A549 (cell line): ENCODE measurements around the gene CD99L2. TPM values are rescaled to one million over a fixed set of nuclear protein-coding genes. Genes with fewer than 3 reads are reported as not detected.
A peak's percentile ranks its signal among the peaks of the same experiment; 100 is the strongest.
"Not testable (repeated sequence)": the region's sequence is repeated elsewhere in the genome, so short reads cannot be mapped to it uniquely, and the experiment has no call there.

Experiments
- ATAC-seq, 2 experiments: fragments of 200-7000 bp in 1 of 2; fragments of >200 bp in 1 of 2; cut with Nextera tagmentation in 1 of 2; cut with Tn5 transposase in 1 of 2; 3 replicates each; pipeline versions ENCODE4 v1.8.0 to v1.9.1; 2018 to 2020; ENCODE audit warnings: mild to moderate bottlenecking in 1 of 2, moderate library complexity in 1 of 2
- CTCF ChIA-PET: fragments of 300-600 bp; sonication (Branson Sonifier 250); formaldehyde crosslinking; extraction: SDS; loops from one replicate; lab custom pipeline; 2021; ENCODE audit warnings: antibody characterized with exemption, inconsistent platforms; lab: Yijun Ruan, JAX
- POLR2A ChIA-PET: fragments of 350-600 bp; formaldehyde crosslinking; extraction: SDS; loops from one replicate; lab custom pipeline; 2021; ENCODE audit warnings: antibody characterized with exemption, inconsistent platforms; lab: Yijun Ruan, JAX
- DNase-seq, 2 experiments: peaks; one replicate each; pipeline versions ENCODE4 v3.0.0 to v3.0.0-alpha.2; 2011 to 2016; ENCODE audit warnings: low read depth in 1 of 2, low spot score in 1 of 2
- FAIRE-seq: peaks from 2 replicates; lab custom pipeline; 2011; peaks lifted over from hg19 to GRCh38; lab: Jason Lieb, UNC
- H3K27ac ChIP-seq, 2 experiments: fragments of >200 bp; sonication (Bioruptor Twin); formaldehyde crosslinking; 3 replicates each; pipeline ENCODE4 v1.5.1; 2016 to 2017
- H3K4me1 ChIP-seq: fragments of >200 bp; sonication (Bioruptor Twin); formaldehyde crosslinking; 3 replicates; pipeline ENCODE4 v1.6.1; 2016
- H3K4me2 ChIP-seq: fragments of >200 bp; sonication (Bioruptor Twin); formaldehyde crosslinking; 3 replicates; pipeline ENCODE4 v1.6.1; 2016
- H3K4me3 ChIP-seq: fragments of >200 bp; sonication (Bioruptor Twin); formaldehyde crosslinking; 3 replicates; pipeline ENCODE4 v1.5.1; 2016
- H3K9me3 ChIP-seq: fragments of >200 bp; sonication (Bioruptor Twin); formaldehyde crosslinking; 3 replicates; pipeline ENCODE4 v1.6.1; 2016
- CBX8 ChIP-seq: fragments of 200-600 bp; sonication (generic); IDR thresholded peaks from 2 replicates; pipeline ENCODE4 v1.6.1; 2016
- CTCF ChIP-seq: fragments of >200 bp; sonication (Bioruptor Twin); formaldehyde crosslinking; IDR thresholded peaks from 3 replicates; pipeline ENCODE4 v1.5.1; 2016
- EHMT2 ChIP-seq: fragments of 200-600 bp; sonication (generic); IDR thresholded peaks from 2 replicates; pipeline ENCODE4 v1.6.1; 2016; ENCODE audit warnings: antibody characterized with exemption, low read depth, mild to moderate bottlenecking, moderate library complexity
- ELK1 ChIP-seq: fragments of 150-350 bp; IDR thresholded peaks from 2 replicates; pipeline ENCODE4 v1.6.1; 2014; ENCODE audit warnings: low read depth, mild to moderate bottlenecking, low read length
- HDAC2 ChIP-seq: fragments of 200-600 bp; sonication (generic); IDR thresholded peaks from 2 replicates; pipeline ENCODE4 v1.6.1; 2016
- HES2 ChIP-seq: fragments of >200 bp; sonication (Bioruptor Twin); formaldehyde crosslinking; IDR thresholded peaks from 2 replicates; pipeline ENCODE4 v1.6.1; 2016
- HOXA7 ChIP-seq: fragments of 250-450 bp; sonication (Bioruptor Pico); IDR thresholded peaks from 2 replicates; pipeline ENCODE4 v1.5.0; 2020; ENCODE audit warnings: mild to moderate bottlenecking, moderate library complexity
- HOXB13 ChIP-seq: fragments of 250-450 bp; sonication (Bioruptor Pico); IDR thresholded peaks from 2 replicates; pipeline ENCODE4 v1.5.0; 2020; ENCODE audit warnings: low read depth, mild to moderate bottlenecking, moderate library complexity
- JUNB ChIP-seq: fragments of >200 bp; sonication (Bioruptor Twin); formaldehyde crosslinking; IDR thresholded peaks from 2 replicates; pipeline ENCODE4 v1.6.1; 2016
- KDM1A ChIP-seq: fragments of 200-600 bp; sonication (generic); IDR thresholded peaks from 2 replicates; pipeline ENCODE4 v1.6.1; 2016; ENCODE audit warnings: low read depth, mild to moderate bottlenecking
- POLR2A ChIP-seq: IDR thresholded peaks from 2 replicates; pipeline ENCODE4 v1.6.1; 2012; ENCODE audit warnings: mild to moderate bottlenecking, low read length
- POLR2AphosphoS2 ChIP-seq: conservative IDR thresholded peaks from 2 replicates; pipeline ENCODE4 v1.6.1; 2012; ENCODE audit warnings: low read length, improper control_type of control experiment, inconsistent platforms
- RCOR1 ChIP-seq: fragments of 150-350 bp; IDR thresholded peaks from 2 replicates; pipeline ENCODE4 v1.6.1; 2014; ENCODE audit warnings: antibody characterized with exemption, low read length, low read depth
- RFX5 ChIP-seq: fragments of 450-650 bp; IDR thresholded peaks from 2 replicates; pipeline ENCODE4 v1.7.1; 2014; ENCODE audit warnings: antibody characterized with exemption, mild to moderate bottlenecking, moderate library complexity
- SREBF2 ChIP-seq: fragments of 450-650 bp; IDR thresholded peaks from 2 replicates; pipeline ENCODE4 v1.6.1; 2014; ENCODE audit warnings: mild to moderate bottlenecking, moderate library complexity
- TP53 ChIP-seq: fragments of 250-450 bp; sonication (Bioruptor Pico); IDR thresholded peaks from 2 replicates; pipeline ENCODE4 v1.5.0; 2021; ENCODE audit warnings: mild to moderate bottlenecking, moderate library complexity
- whole genome bisulfite sequencing: methylation state at CpG from one replicate; pipeline ENCODE4 v1.1.6; 2017; ENCODE audit errors: missing lambda C conversion rate; 5-methylcytosine and 5-hydroxymethylcytosine counted together
- polyA plus RNA-seq, 4 experiments: library from polyadenylated mRNA; depleted of rRNA in 3 of 4; stranded (reverse); fragments of >200 nt; fragmentation: RNase III in 1 of 4; extraction: RNeasy Plus Mini Kit Qiagen cat#74134 plus additional on column Dnase treatment in 1 of 4; gene quantifications; 2 replicates in 3 of 4; 3 replicates in 1 of 4; pipeline ENCODE4 v1.2.3, GENCODE V29; 2011 to 2017
- TF ChIP-seq, protein P1 (sequence below): fragments of 250-450 bp; sonication (Bioruptor Pico); IDR thresholded peaks from 2 replicates; pipeline ENCODE4 v1.5.0; 2020; ENCODE audit warnings: low read depth, mild to moderate bottlenecking, moderate library complexity
- TF ChIP-seq, protein P2 (sequence below): fragments of 200-600 bp; sonication (generic); IDR thresholded peaks from 2 replicates; pipeline ENCODE4 v1.6.1; 2016; ENCODE audit warnings: antibody characterized with exemption, mild to moderate bottlenecking, moderate library complexity

The CD99L2 gene
- polyA plus RNA-seq, 2 of the 4 experiments (the other 2 are of a cell fraction): 50.5 to 66.5 TPM

DNA sequence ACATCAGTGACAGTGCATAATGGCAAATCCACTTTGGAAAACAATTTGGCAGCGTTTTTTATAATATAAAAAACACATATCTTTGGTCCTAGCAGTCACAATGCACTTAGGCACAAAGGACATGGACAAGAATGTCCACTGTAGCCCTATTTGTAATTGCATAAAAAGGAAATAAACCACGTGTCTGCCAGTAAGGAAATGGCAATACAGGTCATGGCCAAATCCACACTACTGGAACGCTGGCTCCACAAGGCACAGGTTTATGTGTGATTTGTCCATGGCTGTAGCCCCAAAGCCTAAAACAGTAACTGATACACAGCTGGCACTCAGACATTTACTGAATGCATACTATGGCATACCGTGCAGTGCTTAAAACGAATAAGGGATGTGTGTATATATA is 69.7 kb downstream of the CD99L2 start:
- ATAC-seq (no peak), DNase-seq (no peak)
- Histone ChIP-seq H3K4me2 (no peak overlapping the region), H3K4me3 (no peak overlapping the region), H3K4me1 (no peaks in the 10 kb centered on the region)
- WGBS: 90% methylated on average over 5 of the region's 5 CpGs
- TF ChIP-seq ELK1: no peak
- TF ChIP-seq, protein P1, sequence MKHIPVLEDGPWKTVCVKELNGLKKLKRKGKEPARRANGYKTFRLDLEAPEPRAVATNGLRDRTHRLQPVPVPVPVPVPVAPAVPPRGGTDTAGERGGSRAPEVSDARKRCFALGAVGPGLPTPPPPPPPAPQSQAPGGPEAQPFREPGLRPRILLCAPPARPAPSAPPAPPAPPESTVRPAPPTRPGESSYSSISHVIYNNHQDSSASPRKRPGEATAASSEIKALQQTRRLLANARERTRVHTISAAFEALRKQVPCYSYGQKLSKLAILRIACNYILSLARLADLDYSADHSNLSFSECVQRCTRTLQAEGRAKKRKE (CRISPR knock-in tag): no peak
- no peak for TF ChIP-seq HES2
- no peak for TF ChIP-seq RFX5
- no peak for TF ChIP-seq KDM1A
- TF ChIP-seq, protein P2, sequence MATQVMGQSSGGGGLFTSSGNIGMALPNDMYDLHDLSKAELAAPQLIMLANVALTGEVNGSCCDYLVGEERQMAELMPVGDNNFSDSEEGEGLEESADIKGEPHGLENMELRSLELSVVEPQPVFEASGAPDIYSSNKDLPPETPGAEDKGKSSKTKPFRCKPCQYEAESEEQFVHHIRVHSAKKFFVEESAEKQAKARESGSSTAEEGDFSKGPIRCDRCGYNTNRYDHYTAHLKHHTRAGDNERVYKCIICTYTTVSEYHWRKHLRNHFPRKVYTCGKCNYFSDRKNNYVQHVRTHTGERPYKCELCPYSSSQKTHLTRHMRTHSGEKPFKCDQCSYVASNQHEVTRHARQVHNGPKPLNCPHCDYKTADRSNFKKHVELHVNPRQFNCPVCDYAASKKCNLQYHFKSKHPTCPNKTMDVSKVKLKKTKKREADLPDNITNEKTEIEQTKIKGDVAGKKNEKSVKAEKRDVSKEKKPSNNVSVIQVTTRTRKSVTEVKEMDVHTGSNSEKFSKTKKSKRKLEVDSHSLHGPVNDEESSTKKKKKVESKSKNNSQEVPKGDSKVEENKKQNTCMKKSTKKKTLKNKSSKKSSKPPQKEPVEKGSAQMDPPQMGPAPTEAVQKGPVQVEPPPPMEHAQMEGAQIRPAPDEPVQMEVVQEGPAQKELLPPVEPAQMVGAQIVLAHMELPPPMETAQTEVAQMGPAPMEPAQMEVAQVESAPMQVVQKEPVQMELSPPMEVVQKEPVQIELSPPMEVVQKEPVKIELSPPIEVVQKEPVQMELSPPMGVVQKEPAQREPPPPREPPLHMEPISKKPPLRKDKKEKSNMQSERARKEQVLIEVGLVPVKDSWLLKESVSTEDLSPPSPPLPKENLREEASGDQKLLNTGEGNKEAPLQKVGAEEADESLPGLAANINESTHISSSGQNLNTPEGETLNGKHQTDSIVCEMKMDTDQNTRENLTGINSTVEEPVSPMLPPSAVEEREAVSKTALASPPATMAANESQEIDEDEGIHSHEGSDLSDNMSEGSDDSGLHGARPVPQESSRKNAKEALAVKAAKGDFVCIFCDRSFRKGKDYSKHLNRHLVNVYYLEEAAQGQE: no peak
- no peak for TF ChIP-seq CBX8
- TF ChIP-seq HOXB13 (CRISPR knock-in tag): no peak
- TF ChIP-seq EHMT2: no peak
- TF ChIP-seq CTCF: no peak
- no peak for TF ChIP-seq HOXA7
- TF ChIP-seq POLR2AphosphoS2: no peak
- no peak for TF ChIP-seq RCOR1
- TF ChIP-seq SREBF2: no peak
- no peak for TF ChIP-seq TP53
- TF ChIP-seq POLR2A: no peak
- no peak for TF ChIP-seq JUNB
- TF ChIP-seq, all 56 proteins: peak for 0
- POLR2A ChIA-PET: no interaction called here
- Histone ChIP-seq H3K9me3 (peaks cover 4% of the 10 kb centered on the region; the same call in 1 of the 3 replicates), H3K27ac (no peak overlapping the region)
- no peak for FAIRE-seq
- CTCF ChIA-PET: no interaction called here

DNA sequence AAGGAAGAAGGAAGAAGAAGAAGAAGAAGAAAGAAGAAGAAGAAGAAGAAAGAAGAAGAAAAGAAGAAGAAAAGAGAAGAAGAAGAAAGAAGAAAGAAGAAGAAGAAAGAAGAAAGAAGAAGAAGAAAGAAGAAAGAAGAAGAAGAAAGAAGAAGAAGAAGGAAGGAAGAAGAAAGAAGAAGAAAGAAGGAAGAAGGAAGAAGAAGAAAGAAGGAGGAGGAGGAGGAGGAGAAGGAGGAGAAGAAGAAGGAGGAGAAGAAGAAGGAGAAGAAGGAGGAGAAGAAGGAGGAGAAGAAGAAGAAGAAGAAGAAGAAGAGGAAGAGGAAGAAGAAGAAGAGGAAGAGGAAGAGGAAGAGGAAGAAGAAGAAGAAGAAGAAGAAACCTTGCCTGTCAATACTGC is 74.1 kb downstream of the CD99L2 start:
- H3K4me2 ChIP-seq, ATAC-seq, DNase-seq, H3K27ac ChIP-seq, FAIRE-seq, H3K4me3 ChIP-seq, CTCF ChIA-PET, H3K9me3 ChIP-seq, H3K4me1 ChIP-seq, POLR2A ChIA-PET: not testable (repeated sequence)
- TF ChIP-seq HDAC2: 0 out of 2 replicates have a peak, but pooled peaks have one; percentile 29

DNA sequence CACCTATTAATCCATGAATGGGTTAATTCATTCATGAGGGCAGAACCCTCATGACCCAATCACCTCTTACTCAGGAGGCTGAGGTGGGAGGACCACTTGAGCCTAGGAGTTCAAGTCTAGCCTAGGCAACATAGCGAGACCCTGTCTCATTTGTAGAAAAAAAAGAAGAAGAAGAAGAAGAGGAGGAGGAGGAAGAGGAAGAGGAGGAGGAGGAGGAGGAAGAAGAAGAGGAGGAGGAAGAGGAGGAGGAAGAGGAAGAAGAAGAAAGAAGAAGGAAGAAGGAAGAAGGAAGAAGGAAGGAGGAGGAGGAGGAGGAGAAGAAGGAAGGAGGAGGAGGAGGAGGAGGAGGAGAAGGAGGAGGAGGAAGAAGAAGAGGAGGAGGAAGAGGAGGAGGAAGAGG is 74.6 kb downstream of the CD99L2 start:
- WGBS: 100% methylated on average over 1 of the region's 1 CpG
- ATAC-seq, H3K4me1 ChIP-seq, H3K4me3 ChIP-seq, H3K4me2 ChIP-seq, POLR2A ChIA-PET, H3K9me3 ChIP-seq, H3K27ac ChIP-seq, CTCF ChIA-PET, DNase-seq: not testable (repeated sequence)
- peak; percentile 23 for FAIRE-seq
